ENCODE results near the gene TRAP1. TPM values are rescaled to one million over a fixed set of nuclear protein-coding genes. Genes with fewer than 3 reads are reported as not detected.

Gene TRAP1
- total RNA-seq, 1 experiment from 2014 or later: 204 TPM

DNA sequence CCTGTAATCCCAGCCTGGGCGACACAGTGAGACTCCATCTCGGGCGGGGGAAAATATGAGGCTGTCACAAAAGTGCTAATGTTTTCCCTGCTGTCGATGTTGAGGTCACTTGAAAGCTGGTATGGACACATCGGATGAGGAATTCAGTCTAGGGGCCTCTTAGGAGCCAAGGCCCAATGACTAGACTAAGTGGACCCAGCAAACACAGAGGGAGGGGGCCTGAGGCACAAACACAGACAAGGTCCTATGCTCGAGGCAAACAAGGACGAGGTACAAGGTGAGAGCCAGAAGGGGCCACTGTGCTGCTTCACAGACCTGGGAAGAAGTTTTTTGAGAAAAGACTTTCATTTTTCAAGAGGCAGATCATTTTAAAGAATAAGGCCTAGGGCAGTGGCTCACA is 15.2 kb downstream of the TRAP1 start:
- ChIA-PET POLR2A (ENCODE audit: unreplicated experiment) (interaction anchor here (0.6 kb wide), 1 partner anchor 714 kb away, joined by 5 read pairs; no protein-coding TSS in a partner anchor), CTCF (interaction anchor here (0.7 kb wide), 1 partner anchor 14 kb away, joined by 9 read pairs; no protein-coding TSS in a partner anchor)

DNA sequence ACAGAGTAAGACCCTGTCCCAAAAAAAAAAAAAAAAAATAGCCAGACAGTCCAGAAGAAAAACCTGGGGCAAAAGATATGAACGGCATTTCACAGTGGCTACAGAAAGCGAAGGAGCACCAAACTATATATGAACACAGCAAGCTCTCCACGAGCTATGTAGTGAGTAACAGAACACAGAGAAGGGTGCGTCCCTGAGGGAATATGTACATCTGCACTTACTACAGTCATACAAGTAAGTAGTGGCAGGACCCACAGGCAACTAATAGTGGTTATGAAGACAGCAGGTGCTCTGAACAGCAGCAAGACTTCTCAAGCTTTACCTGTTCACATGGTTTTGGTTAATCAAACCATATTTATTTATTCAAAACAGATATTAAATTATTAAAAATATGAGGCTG is 15.8 kb downstream of the TRAP1 start:
- no peak overlapping the region for H3K4me3 ChIP-seq
- intact Hi-C loops (cut with micrococcal nuclease; ENCODE audit: unreplicated experiment): no loop called here
- H2AFZ ChIP-seq: no peak overlapping the region
- BruUV-seq (replicated peaks): no TSS peak
- no peaks in the 10 kb centered on the region for H3K9me3 ChIP-seq (ENCODE audit: insufficient read depth, low read depth)
- H3K4me2 ChIP-seq: no peak overlapping the region
- peaks cover 10% of the 10 kb centered on the region; the same call in 1 of the 2 replicates for H3F3A ChIP-seq (ENCODE audit: insufficient read depth, low read depth)
- H3K27ac ChIP-seq: no peak overlapping the region
- no peak for DNase-seq
- ChIA-PET POLR2A (ENCODE audit: unreplicated experiment) (interaction anchor here (0.5 kb wide), 1 partner anchor 16 kb away, joined by 5 read pairs; the partner anchor contains the start of gene TRAP1), CTCF (interaction anchor here (0.7 kb wide), 1 partner anchor 13 kb away, joined by 9 read pairs; no protein-coding TSS in a partner anchor)
- peaks cover 17% of the 10 kb centered on the region for H3K79me2 ChIP-seq (ENCODE audit: low read depth)
- H4K20me1 ChIP-seq (ENCODE audit: insufficient read depth): peaks cover 18% of the 10 kb centered on the region
- no peaks in the 10 kb centered on the region for H3K4me1 ChIP-seq (replicated peaks; ENCODE audit: insufficient read depth)
- H3K27me3 ChIP-seq (ENCODE audit: insufficient read depth, low read depth): no peaks in the 10 kb centered on the region
- no peaks in the 10 kb centered on the region for H3K36me3 ChIP-seq (ENCODE audit: low read depth)
- TF ChIP-seq, protein P1, sequence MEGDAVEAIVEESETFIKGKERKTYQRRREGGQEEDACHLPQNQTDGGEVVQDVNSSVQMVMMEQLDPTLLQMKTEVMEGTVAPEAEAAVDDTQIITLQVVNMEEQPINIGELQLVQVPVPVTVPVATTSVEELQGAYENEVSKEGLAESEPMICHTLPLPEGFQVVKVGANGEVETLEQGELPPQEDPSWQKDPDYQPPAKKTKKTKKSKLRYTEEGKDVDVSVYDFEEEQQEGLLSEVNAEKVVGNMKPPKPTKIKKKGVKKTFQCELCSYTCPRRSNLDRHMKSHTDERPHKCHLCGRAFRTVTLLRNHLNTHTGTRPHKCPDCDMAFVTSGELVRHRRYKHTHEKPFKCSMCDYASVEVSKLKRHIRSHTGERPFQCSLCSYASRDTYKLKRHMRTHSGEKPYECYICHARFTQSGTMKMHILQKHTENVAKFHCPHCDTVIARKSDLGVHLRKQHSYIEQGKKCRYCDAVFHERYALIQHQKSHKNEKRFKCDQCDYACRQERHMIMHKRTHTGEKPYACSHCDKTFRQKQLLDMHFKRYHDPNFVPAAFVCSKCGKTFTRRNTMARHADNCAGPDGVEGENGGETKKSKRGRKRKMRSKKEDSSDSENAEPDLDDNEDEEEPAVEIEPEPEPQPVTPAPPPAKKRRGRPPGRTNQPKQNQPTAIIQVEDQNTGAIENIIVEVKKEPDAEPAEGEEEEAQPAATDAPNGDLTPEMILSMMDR (conservative IDR thresholded peaks at IDR 0.05): no peak
- TF ChIP-seq EZH2 (IDR thresholded peaks at IDR 0.05; ENCODE audit: low read depth): no peak
- H3K9me2 ChIP-seq (ENCODE audit: insufficient read depth): no peaks in the 10 kb centered on the region

More for the DNA sequence above, 15.2 kb downstream of the TRAP1 start:
- DNase-seq: no peak
- Histone ChIP-seq H2AFZ (no peak overlapping the region), H3K36me3 (ENCODE audit: low read depth) (no peaks in the 10 kb centered on the region), H3K4me3 (no peak overlapping the region), H3K9me3 (ENCODE audit: insufficient read depth, low read depth) (no peaks in the 10 kb centered on the region), H3K79me2 (ENCODE audit: low read depth) (peaks cover 20% of the 10 kb centered on the region), H3K27me3 (ENCODE audit: insufficient read depth, low read depth) (no peaks in the 10 kb centered on the region), H4K20me1 (ENCODE audit: insufficient read depth) (peaks cover 13% of the 10 kb centered on the region), H3K9me2 (ENCODE audit: insufficient read depth) (no peaks in the 10 kb centered on the region), H3K4me1 (replicated peaks; ENCODE audit: insufficient read depth) (no peaks in the 10 kb centered on the region), H3K4me2 (no peak overlapping the region), H3F3A (ENCODE audit: insufficient read depth, low read depth) (peaks cover 5% of the 10 kb centered on the region; the same call in 1 of the 2 replicates), H3K27ac (no peak overlapping the region)
- no TSS peak for BruUV-seq (replicated peaks)
- no peak for TF ChIP-seq EZH2 (IDR thresholded peaks at IDR 0.05; ENCODE audit: low read depth)
- TF ChIP-seq, protein P1 (conservative IDR thresholded peaks at IDR 0.05): no peak
- intact Hi-C loops (cut with micrococcal nuclease; ENCODE audit: unreplicated experiment): no loop called here

DNA sequence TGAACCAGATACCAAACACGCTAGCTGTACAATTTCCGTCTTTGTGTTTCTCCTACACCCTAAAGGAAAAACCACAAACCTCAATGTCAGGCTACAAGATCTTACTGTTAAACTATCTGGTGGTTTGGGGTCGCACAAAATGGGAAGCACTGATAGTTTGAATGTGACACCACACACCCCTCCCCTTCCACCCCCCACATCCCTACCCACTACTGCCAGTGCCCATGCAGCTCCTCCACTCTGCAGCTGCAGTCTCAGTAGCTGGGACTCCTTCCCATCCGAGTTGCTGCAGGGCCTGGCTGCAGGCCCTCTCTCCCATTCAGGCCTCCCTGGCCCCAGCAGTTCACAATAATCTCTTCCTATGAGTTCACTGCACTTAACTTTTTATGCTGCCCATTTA is 18.4 kb downstream of the TRAP1 start:
- DNase-seq: no peak
- Histone ChIP-seq H3K4me2 (no peak overlapping the region), H3K27ac (no peak overlapping the region), H3K4me3 (no peak overlapping the region), H3K36me3 (ENCODE audit: low read depth) (no peaks in the 10 kb centered on the region), H3K27me3 (ENCODE audit: insufficient read depth, low read depth) (no peaks in the 10 kb centered on the region), H2AFZ (no peak overlapping the region), H3K9me2 (ENCODE audit: insufficient read depth) (no peaks in the 10 kb centered on the region), H4K20me1 (ENCODE audit: insufficient read depth) (peaks cover 29% of the 10 kb centered on the region), H3K4me1 (replicated peaks; ENCODE audit: insufficient read depth) (no peaks in the 10 kb centered on the region), H3F3A (ENCODE audit: insufficient read depth, low read depth) (peaks cover 6% of the 10 kb centered on the region; the same call in 1 of the 2 replicates), H3K79me2 (ENCODE audit: low read depth) (peaks cover 30% of the 10 kb centered on the region), H3K9me3 (ENCODE audit: insufficient read depth, low read depth) (no peaks in the 10 kb centered on the region)
- CTCF ChIA-PET: no interaction called here
- TF ChIP-seq EZH2 (IDR thresholded peaks at IDR 0.05; ENCODE audit: low read depth): no peak
- TF ChIP-seq, protein P1 (conservative IDR thresholded peaks at IDR 0.05): no peak
- POLR2A ChIA-PET (ENCODE audit: unreplicated experiment): no interaction called here
- BruUV-seq (replicated peaks): no TSS peak
- intact Hi-C loops (cut with micrococcal nuclease; ENCODE audit: unreplicated experiment): loop anchor here (10.0 kb wide), 1 partner anchor 556 kb away; no protein-coding TSS in a partner anchor

All from PC-9 (cell line).